ENCODE data around the gene HS2ST1.

Gene HS2ST1

DNA sequence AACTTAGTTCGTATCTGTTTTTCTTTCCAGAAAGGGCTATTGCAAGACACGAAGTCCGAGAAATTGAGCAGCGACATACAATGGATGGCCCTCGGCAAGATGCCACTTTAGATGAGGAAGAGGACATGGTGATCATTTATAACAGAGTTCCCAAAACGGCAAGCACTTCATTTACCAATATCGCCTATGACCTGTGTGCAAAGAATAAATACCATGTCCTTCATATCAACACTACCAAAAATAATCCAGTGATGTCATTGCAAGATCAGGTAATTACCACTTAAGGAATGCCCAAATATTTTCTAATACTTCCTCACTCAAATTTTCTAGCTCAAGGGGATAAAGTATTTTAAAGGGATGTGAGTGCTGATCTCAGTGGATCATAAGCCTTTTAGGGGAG, 158.5 kb downstream of the HS2ST1 start:
- Histone ChIP-seq H3K27ac (replicated peaks) (no peak overlapping the region), H3K4me3 (replicated peaks; ENCODE audit: insufficient read depth, low read length) (no peak overlapping the region), H3K27me3 (ENCODE audit: insufficient read depth, poor library complexity, severe bottlenecking) (no peaks in the 10 kb centered on the region)
- TF ChIP-seq POLR2AphosphoS5 (IDR thresholded peaks at IDR 0.05; ENCODE audit: low read depth) = no peak
- TF ChIP-seq, protein P1, sequence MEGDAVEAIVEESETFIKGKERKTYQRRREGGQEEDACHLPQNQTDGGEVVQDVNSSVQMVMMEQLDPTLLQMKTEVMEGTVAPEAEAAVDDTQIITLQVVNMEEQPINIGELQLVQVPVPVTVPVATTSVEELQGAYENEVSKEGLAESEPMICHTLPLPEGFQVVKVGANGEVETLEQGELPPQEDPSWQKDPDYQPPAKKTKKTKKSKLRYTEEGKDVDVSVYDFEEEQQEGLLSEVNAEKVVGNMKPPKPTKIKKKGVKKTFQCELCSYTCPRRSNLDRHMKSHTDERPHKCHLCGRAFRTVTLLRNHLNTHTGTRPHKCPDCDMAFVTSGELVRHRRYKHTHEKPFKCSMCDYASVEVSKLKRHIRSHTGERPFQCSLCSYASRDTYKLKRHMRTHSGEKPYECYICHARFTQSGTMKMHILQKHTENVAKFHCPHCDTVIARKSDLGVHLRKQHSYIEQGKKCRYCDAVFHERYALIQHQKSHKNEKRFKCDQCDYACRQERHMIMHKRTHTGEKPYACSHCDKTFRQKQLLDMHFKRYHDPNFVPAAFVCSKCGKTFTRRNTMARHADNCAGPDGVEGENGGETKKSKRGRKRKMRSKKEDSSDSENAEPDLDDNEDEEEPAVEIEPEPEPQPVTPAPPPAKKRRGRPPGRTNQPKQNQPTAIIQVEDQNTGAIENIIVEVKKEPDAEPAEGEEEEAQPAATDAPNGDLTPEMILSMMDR (IDR thresholded peaks at IDR 0.05; ENCODE audit: insufficient read depth, low read length) = no peak
- TF ChIP-seq SPI1 (IDR thresholded peaks at IDR 0.05; ENCODE audit: borderline replicate concordance, low read depth) = no peak
- TF ChIP-seq, protein P2, sequence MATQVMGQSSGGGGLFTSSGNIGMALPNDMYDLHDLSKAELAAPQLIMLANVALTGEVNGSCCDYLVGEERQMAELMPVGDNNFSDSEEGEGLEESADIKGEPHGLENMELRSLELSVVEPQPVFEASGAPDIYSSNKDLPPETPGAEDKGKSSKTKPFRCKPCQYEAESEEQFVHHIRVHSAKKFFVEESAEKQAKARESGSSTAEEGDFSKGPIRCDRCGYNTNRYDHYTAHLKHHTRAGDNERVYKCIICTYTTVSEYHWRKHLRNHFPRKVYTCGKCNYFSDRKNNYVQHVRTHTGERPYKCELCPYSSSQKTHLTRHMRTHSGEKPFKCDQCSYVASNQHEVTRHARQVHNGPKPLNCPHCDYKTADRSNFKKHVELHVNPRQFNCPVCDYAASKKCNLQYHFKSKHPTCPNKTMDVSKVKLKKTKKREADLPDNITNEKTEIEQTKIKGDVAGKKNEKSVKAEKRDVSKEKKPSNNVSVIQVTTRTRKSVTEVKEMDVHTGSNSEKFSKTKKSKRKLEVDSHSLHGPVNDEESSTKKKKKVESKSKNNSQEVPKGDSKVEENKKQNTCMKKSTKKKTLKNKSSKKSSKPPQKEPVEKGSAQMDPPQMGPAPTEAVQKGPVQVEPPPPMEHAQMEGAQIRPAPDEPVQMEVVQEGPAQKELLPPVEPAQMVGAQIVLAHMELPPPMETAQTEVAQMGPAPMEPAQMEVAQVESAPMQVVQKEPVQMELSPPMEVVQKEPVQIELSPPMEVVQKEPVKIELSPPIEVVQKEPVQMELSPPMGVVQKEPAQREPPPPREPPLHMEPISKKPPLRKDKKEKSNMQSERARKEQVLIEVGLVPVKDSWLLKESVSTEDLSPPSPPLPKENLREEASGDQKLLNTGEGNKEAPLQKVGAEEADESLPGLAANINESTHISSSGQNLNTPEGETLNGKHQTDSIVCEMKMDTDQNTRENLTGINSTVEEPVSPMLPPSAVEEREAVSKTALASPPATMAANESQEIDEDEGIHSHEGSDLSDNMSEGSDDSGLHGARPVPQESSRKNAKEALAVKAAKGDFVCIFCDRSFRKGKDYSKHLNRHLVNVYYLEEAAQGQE (IDR thresholded peaks at IDR 0.05; ENCODE audit: insufficient replicate concordance, low read depth) = no peak
- no peak for TF ChIP-seq GABPA (IDR thresholded peaks at IDR 0.05; ENCODE audit: low read depth)
- no peak for DNase-seq (ENCODE audit: low read depth in 1 of 2, low spot score in 1 of 2)

DNA sequence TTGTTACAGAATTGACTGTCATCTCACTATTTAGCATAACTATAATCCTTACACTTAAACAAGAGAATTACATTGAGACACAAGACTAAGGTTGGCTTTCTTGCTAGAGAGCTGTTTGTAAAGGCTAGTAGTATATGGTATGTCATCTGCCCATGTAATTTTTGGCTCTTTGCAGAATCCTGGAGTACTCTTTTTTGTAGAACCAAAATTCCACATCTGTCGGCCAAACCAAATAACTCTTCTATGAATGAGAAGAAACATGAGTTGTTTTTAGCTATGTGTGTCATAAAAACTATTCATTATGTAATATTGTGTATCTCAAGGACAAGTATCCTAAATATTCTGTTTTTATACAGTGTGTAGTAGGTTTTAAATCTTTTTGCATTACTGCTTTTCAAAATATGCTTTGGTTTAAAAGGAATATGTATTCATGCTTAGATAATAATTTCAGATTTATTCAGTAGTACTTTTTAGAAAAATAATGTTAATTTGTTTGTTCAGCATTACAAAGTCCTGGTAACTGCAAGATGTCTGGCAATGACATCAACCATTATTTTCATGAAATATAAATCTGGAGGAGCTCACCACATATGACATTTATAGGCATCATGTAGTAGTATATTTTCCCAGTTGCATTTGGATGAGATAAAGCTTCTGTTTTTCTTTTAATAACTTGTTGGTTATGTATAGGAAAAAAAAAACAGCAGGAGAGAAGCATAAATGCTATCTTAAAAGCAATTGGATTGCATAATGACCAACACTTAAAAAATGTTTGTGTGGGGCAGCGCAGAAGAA, 159.8 kb downstream of the HS2ST1 start:
- TF ChIP-seq GABPA (IDR thresholded peaks at IDR 0.05; ENCODE audit: low read depth) = no peak
- no peak for TF ChIP-seq POLR2AphosphoS5 (IDR thresholded peaks at IDR 0.05; ENCODE audit: low read depth)
- TF ChIP-seq, protein P2 (IDR thresholded peaks at IDR 0.05; ENCODE audit: insufficient replicate concordance, low read depth) = no peak
- TF ChIP-seq, protein P1 (IDR thresholded peaks at IDR 0.05; ENCODE audit: insufficient read depth, low read length) = no peak
- no peak for TF ChIP-seq SPI1 (IDR thresholded peaks at IDR 0.05; ENCODE audit: borderline replicate concordance, low read depth)
- Histone ChIP-seq H3K27me3 (ENCODE audit: insufficient read depth, poor library complexity, severe bottlenecking) (no peaks in the 10 kb centered on the region), H3K4me3 (replicated peaks; ENCODE audit: insufficient read depth, low read length) (no peak overlapping the region), H3K27ac (replicated peaks) (no peak overlapping the region)
- no peak for DNase-seq (ENCODE audit: low read depth in 1 of 2, low spot score in 1 of 2)

DNA sequence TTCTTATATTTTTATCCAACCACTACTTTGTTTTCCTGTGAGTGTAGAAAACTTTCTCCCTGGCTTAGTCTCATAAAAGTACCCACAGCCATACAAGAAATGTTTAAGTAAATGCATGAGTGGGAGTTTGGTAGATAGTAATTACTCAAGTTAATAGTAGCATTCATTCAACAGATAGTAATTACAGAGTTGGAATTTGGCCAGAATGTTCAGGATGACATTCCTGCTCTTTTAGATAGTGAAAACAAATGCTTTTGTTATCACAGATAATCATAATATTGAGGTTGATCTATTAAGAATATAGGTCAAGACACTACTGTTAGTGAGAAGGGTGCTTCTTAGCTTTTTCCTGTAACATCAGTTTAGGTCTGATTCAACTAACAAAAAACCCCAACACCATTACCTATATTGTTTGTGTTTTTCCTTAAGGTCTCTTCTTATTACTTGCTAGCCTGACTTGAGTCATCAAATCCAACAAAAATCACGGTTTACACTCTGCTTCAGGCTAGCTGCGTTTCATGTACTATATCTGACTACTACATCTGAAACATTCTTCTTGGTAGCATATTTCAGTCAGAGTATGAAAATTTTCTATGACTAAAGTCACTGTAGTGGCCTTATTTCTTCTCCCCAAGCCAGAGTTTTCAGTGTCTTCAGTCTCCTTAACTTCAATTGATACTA, 163.7 kb downstream of the HS2ST1 start:
- TF ChIP-seq, protein P2 (IDR thresholded peaks at IDR 0.05; ENCODE audit: insufficient replicate concordance, low read depth) = no peak
- TF ChIP-seq GABPA (IDR thresholded peaks at IDR 0.05; ENCODE audit: low read depth) = no peak
- TF ChIP-seq, protein P1 (IDR thresholded peaks at IDR 0.05; ENCODE audit: insufficient read depth, low read length) = no peak
- no peak for DNase-seq (ENCODE audit: low read depth in 1 of 2, low spot score in 1 of 2)
- no peak overlapping the region for H3K27ac ChIP-seq (replicated peaks)
- H3K4me3 ChIP-seq (replicated peaks; ENCODE audit: insufficient read depth, low read length) = no peak overlapping the region
- H3K27me3 ChIP-seq (ENCODE audit: insufficient read depth, poor library complexity, severe bottlenecking) = no peaks in the 10 kb centered on the region

Data from HL-60 (cell line).